Activated gamma-delta T cell (primary cell): ENCODE results near the gene MMP24OS.
A peak's percentile ranks its signal among the peaks of the same experiment; 100 is the strongest.

Source experiments
- DNase-seq: peaks from one replicate; lab custom pipeline; 2025; lab: John Stamatoyannopoulos, UW

The MMP24OS gene

DNA sequence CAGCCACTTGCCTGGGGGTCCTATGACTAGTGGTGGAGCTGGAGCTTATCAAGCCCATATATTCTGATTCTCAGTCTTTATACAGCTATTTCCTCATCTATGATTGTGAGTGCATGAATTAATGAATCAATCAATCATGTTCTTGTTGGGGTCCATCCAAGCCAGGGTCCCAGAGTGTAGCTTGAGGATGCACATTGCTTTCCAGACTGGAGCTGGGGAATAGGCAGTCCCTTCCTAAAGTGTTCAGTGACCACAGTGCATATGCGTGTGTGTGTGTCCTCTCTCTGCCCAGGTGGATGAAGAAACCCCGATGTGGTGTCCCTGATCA, 26.3 kb downstream of the MMP24OS start:
- no peak for DNase-seq

DNA sequence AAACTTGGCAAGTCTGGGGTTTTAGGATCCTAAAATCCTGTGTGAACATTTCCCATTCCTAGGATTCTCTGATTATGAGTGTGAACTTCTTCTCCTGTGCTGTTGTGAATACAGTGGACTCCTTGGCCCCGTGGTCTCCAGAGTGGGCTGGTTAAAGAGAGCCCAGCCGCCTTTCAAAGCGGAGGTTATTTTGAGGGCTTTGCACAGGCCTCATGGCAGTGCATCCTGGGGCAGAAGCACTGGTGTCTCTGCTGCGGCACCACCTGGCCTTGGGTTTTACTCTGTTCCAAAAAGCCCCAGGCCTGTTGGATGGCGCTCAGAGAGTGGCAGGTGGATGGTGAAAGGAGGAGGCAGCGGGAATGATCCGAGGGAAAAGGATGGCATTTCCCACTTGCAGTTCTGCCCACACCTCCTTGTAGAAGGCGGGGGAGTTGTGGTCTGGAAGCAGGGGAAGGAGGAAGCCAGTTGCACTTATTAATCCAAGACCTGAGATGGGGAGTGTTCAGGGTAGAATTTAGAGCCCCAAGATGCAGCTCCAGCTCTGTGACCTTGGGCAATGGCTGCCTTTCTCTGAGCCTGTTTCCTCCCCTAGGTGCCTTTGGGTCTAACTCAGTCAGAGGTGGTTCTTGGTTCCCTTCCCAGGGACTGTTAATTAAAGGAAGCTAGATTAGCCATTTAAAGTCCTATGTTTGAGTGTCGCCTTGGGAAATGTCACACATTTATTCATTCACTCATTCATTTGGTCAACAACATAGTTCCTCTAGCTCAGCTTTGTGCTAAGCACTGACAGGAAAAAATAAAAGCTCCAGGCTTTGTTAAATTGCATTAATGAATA, 29.1 kb downstream of the MMP24OS start:
- DNase-seq = no peak

DNA sequence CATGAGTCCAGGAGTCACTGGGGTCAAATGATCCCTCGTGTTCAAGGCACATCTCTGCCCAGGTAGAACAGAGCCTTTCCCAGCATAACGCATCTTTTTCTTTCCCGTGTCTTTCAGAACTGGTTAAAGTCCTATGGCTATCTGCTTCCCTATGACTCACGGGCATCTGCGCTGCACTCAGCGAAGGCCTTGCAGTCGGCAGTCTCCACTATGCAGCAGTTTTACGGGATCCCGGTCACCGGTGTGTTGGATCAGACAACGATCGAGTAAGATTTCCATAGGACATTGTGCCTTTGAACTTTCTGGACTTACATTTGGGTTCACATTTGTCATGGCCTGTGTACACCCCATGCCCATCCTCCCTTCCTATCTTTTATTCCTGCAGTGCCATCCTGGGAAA, 31.2 kb downstream of the MMP24OS start:
- DNase-seq = no peak

DNA sequence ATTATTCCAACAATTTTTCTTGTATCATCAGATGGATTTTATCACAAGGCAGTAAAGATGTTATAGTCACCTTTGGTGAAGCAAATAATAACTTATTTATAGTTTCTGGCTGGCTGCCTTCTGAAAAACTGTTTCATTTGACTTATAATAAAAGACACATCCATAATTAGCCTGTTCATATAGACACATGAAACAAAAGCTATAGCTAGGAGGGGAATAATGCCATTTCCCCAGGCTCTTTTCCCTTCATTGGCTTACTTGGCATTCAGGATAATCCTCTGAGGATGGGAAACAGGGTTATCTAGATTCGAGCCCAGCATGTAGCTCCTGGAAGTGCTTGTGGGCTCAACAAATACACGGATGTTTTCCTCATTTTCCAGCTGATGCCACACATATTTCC, 33.9 kb downstream of the MMP24OS start:
- DNase-seq = no peak

DNA sequence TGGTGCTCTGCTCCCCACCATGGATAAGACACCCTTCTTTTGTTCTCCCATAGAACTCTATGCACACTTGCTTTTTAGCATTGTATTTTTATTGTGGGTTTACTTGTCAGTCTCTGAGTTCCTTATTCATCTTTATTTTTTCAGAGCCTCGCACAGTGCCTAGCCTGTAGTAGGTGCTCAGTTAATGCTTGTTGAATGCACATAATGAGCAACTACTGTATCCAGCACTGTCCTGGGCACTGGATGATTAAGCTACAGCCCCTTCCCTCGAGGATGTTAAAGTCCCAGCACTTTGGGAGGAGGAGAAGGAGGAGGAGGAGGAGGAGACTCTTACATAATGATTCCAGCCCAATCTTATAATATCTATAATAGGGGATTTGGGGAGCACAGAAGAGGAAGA, 34.6 kb downstream of the MMP24OS start:
- DNase-seq = no peak

DNA sequence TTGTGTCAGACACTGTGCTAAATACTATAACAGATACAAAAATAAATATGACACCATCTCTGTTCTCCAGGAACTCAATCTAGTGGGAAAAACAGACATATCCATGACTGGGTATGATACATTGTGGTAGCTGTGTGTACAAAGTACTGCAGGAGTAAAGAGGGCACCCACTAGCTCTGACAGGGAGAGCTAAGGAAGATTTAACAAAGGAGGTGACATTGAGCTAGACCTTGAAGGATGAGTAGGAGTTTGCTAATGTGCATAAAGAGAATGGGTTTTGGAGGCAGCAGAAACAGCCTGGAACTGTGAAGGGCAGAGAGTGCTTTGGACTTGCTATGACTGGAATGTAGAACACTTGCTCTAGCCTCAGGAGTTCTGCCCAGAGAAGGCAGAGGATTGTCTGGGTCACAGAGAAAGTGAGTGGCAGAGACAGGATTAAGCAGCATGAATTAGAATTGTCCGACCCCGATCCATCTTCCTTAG, 37.1 kb downstream of the MMP24OS start:
- no peak for DNase-seq

DNA sequence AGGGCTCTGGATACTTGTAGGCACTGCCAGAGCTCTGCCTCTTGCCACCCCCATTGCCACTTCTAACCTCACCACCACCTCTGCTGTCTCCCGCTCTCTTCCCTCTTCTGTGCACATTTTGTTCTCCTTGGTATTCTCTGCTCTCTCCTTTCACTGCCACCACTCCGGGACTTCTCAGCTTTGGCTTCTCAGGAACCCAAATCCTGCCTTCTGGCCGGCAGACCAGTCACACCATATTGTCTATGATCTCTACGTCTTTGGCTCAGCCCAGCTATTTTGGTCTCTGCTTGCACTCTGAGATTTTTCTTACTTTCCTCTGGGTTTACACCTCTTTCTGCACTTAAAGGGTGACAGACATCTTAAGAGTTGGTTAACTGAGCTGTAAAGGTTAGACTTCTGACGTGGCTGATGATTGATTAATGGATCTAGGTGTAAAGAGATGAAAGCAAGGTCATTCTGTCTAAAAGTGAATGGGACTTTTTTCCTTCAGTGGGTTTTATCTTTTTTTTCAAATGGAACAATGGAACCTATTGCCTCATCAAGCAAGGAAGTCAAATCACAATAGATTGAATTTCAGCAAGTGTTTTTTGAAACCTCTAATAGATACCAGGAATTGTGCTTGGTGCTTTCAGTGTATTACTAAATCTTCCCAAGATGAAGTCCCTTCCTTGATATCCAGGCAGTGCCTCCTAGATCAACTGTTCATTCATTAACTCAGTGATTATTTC, 37.7 kb downstream of the MMP24OS start:
- no peak for DNase-seq

DNA sequence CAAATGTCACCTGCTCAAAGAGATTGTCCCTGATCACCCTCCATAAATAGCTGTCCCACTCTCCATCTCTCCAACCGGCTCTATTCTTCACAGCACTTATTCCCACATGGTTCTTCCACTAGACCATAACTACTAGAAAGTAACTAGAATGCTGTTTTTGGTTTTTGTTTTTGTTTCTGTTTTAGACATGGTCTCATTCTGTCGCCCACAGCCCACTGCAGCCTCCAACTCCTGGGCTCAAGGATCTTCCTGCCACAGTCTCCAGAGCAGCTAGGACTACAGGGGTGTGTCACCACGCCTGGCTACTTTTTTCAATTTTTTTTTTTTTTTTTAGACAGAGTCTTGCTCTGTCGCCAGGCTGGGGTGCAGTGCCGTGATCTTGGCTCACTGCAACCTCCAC, 39.2 kb downstream of the MMP24OS start:
- no peak for DNase-seq

DNA sequence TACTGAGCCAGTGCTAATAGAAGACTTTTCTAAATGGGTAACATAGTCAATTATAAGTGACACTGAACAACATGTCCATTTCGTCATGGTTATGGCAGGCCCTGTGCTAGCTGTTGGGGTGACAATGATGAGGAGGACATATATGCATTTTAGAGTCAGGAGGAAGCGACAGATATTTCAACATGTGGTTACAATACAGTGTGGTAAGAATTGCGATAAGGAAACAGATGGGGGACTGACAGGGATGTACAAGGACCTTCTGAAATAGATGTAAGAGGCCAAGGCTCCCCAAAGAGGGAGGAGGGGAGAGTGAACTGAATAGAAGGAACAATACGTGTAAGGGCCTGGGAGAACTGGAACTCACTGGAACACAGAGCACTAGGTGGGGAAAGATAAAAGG, 39.8 kb downstream of the MMP24OS start:
- no peak for DNase-seq

DNA sequence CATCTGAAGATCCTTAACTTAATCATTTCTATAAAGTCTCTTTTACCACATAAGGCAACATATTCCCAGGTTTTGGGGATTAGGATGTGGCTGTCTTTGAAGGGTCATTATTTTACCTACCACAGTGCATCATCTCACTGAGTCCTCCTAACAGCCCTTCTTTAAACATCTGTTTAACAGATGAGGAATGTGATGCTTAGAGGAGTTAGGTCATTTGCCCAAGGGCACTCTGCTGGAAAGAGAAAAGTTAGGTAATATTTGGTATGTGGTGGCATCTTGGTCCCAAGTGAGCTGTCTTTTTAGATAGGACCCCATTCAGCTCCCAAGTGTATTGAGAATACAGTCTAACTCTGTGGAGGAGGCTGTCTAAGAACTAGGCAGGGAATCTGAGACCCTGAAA, 40.4 kb downstream of the MMP24OS start:
- DNase-seq = no peak

DNA sequence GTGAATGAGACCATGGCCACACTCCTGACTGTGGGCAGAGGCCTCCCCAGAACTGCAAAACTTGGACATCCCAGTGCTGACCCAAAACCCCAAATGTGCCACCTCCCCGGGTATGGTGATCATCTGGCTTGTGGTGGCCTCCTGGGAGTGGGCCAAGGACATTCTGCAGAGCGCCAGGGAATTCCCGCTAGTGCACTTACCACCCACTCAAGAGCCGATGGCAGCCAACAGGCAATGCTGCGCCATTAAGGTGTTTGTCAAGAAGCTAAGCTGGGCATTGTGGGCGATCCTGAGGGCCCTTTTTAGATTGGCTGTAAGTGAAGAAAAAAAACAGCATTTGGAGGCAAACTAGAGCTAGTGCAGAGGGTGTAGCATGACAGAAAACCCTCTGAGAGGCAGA, 42.0 kb downstream of the MMP24OS start:
- DNase-seq = no peak

DNA sequence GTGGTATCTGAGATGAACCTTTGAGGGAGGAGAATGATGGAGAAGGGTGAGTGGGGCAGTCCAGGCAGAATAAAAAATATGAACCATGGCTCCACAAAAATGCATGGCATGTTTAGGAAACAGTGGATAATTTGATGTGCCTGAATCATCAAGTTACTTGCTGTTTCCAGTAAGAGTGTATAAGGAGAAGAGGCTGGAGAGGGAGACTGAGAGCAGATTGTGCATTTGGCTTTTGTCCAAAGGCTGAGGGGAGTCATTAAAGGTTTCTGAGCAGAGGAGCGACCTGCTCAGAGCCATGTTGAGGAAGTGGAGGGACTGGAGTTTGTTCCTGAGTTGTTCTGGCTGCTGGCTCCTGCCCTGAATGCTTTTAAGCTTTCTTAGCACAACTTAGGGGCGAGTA, 45.3 kb downstream of the MMP24OS start:
- no peak for DNase-seq

DNA sequence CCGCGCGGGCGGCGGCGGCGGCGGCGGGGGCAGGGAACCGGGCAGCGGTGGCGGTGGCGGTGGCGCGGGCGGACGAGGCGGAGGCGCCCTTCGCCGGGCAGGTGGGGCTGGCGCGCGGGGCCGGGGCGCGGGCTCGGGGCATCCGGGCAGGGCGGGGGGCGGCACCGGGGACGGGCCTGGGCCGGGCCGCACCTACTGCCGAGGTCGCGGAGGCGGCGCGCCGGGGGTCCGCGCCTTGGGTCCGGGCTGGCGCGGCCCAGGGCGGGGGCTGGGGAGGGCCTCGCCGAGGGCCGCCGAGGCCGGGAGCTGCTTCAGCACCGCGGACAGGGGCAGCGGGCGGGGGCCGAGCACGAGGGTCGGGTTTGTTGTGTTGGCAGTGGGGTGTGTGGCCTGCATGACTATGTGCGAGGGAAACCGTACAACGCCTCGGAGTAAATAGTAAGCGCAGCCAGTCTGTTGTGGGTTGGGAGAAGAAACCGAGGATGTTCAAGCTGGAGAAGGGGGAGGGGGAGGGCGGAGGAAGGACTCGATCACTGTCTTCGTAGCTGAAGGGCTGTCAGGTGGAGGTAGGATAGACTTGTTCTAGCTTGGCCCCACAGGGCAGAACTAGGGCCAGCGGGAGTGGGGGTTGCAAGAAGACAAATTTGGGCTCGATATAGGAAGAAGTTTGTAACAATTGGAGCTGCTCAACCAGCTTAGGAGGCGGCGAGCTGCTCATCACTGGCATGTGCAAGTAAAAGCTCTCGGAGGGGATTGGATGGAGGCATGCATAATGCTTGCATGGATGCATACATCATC, 50.8 kb downstream of the MMP24OS start:
- peak; percentile 32 for DNase-seq
